Measurements from ENCODE around the gene IMPG1.
"Not testable (repeated sequence)": the region's sequence is repeated elsewhere in the genome, so short reads cannot be mapped to it uniquely, and the experiment has no call there.

IMPG1 gene

DNA sequence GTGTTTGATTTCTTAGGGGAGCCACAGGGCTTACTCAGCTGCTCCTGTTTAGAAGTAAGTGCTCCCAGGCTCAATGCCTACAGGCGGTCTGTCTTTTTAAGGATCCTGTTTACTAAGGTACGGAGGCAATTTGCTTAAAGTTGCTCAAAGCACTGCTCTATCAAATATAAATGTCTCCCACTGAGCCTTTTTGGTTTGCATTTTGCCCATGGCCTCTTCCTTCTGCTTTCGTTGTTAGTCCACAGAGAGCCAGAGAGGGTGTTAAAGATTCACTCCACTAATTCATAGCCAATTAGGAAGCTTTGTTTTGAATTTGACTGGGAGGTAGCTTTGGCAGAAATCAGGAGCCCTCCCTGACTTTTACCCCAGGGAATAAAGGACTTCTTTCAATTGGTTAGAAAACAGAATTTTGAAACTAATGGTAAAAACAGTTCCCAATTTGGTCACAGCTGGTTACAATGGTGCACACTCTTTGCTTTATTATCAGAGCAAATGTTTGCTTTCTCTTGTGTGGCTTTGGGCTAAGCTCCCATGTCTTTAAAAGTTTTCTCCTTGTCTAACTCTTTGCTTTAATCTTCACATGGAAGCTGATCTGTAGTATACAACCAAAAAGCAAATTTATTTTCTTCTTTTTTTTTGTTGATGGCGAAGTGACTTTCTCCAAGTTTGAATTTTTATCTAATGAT lies 126.2 kb downstream of the IMPG1 start:
- no peak for DNase-seq

DNA sequence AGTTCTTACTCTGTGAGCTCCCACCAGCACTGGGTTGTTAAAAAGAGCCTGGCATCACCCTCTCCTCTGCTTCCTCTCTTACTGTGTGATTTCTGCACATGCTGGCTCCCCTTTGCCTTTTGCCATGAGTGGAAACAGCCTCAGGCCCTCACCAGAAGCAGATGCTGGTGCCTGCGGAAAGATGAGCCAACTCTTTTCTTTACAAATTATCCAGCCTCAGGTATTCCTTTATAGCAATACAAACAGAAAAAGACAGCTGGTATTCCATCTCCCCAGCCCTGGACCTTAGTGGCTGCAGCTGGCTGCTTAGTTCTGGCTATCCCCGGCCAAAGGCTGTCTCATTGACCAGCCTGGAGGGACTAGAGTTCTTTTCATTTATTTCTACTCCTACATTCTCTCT lies 129.1 kb downstream of the IMPG1 start:
- DNase-seq, result no peak

DNA sequence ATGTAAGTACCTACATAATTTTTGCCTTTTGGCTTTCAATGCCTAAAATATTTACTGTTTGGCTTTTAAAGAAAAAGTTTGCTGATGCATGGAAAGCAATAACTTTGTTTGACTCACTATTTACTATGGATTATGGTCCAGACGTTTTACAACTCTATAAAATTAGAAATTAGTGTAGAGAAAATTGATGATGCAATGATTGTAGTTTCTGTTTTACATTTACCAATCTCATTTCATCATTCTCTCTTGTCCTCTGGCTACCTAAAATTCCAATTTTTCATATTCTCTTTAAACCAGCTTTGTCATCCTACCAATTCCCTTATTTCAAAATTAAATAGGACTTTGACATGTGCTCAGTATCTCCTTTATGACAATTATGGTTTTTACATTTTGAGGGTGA lies 131.0 kb downstream of the IMPG1 start:
- DNase-seq, result no peak

DNA sequence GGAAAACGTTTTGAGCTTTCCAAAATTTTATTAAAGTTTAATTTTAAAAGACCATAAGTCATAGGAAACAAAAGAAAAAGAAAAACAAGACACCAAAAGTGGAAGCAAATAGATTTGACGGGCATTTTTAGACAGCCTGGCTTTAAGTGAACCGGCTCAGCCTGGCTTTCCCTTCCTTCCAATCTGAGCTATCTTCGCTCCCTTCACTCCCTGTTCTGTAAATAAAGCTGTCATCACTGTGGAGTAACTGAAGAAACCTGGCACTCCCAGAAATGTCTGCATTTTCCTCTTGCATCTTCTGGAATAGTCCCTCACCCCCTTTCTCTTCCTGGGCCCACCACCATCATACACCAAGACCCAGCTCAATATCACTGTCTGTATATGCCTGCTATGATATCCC lies 131.9 kb downstream of the IMPG1 start:
- no peak for DNase-seq

DNA sequence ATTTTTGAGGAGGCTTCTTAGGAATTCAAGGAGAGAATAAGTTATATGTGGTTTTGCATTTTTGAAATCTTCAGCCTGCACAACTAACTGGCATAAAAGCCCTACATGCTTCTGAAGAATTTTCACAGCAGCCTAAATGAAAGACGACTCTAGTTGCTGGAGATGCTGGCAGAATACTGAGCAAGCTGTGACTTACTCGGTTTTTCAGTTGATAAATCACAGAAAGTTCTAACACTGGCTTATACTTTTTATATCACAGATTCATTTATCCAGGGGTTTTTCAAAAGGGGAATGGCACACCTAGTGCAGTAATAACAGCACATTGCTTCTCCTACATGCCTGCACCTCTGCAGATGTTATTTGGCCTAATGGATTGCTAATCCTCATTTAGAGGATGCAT lies 134.6 kb downstream of the IMPG1 start:
- DNase-seq, result no peak

DNA sequence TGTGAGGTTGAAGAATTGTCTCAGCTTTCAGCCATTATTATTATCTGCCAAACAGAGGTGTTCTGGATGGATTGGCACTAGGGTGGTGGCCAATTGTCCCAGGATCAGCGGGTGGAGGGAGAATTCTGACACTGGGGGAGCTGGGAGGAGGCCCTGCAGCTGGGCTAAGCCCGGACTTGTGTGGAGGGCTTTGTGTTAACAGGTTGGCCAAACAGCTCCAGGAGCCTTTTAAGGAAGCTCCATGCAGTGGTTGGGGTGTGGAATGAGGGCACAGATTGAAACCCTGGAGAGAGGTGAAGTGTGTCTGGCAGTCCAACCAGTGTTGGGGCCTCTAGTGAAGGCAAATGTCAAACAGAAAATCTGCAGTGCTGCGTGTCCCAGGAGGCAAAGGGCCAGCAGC lies 135.8 kb downstream of the IMPG1 start:
- DNase-seq, result no peak

DNA sequence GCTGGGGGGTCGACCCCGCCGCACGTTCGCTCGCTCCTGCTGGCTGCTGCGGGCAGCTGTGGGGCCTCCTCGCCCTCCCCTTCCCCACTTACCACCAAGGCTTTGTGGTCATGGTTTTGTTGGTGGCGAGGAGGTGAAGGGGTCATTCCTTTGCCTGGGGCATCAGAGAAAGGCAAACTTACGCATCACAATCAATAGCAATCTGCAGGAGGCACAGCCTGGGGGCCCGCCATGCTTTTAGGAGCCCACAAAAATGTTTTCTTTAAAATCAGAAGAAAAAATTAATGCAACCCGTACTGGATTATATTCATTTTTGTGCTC lies 137.0 kb downstream of the IMPG1 start:
- no peak for DNase-seq

DNA sequence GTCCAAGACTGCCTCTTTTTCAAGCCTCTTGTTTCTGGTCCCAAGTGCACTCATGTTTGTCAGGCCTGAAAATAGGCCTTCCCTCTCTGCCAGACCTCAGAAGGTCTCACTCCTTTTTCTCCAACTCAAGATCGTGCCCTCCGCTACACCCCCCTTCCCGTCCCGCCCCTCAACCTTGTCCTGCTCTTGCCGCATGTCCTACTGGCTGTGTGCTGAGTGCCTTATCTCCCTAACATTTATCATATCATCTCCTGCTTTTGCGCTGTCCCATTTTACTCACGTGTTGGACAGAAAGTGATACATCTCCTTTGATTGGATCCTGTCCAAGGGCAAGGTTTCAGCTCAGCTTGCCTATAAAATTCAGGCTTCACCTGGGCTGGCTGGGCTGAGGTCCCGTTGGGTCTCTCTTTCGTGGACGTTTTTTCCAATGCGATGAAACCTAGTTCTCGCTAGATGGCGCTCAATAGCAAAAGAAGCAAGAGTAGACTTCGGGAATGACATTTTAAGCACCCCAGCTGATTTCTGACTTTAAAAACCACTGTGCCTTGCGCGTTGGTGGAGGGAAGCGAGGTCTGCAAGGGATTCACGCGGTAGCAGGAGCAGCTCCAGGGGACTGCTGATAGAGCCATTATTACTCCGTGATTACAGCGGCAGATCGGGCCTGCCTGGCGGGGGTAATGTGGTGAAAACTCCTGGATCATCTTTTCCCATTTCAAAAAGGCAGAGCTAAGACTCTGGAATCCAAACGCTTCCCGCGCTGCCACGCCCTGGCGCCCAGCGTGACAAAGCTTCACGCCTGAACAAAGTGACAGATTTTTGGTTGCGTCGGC lies 137.6 kb downstream of the IMPG1 start:
- DNase-seq, result peak; percentile 73

DNA sequence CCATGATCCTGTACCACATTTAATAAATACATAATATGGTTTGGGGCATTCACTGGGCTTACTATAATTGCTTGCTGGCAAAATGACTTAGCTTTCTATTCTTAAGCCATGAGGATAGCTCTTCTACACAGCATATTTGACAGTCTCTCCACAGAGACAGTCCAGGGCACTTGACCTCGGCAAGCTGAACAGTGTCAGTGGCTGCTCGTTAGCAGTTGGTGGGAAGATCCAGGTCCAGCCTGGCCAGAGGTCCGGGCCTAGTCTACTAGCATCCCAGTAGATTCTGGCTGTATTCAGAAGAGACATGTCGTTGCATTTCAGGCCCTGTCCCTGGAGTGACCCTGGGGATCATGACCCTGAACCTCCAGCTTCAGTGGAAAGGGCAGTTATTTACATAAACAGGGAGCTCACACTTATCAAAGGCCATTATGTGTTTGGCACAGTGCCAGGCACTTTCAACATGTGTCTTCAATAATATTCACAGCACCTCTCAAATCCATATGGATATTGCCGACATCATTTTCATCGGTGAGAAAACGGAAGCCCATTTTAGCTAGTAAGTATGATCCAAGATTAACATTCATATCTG lies 139.0 kb downstream of the IMPG1 start:
- DNase-seq, result no peak

DNA sequence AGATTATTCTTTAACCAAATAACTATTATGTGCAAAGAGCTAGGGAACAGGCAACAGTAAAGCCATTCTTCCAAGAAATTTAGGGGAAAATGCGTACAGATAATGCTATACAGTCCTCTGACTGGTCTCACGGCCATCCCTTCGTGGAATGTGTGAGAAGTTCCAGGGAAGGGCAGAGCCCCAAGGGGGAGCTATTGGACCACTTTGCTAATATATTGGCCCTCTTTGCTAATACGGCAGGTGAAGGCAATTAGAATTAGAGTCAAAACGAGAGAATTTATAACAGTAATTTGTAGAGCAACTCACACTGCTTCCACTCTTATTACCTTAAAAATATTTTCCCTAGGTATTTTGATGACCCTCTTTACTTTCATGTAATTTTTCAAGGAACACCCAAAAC lies 140.4 kb downstream of the IMPG1 start:
- DNase-seq, result no peak

DNA sequence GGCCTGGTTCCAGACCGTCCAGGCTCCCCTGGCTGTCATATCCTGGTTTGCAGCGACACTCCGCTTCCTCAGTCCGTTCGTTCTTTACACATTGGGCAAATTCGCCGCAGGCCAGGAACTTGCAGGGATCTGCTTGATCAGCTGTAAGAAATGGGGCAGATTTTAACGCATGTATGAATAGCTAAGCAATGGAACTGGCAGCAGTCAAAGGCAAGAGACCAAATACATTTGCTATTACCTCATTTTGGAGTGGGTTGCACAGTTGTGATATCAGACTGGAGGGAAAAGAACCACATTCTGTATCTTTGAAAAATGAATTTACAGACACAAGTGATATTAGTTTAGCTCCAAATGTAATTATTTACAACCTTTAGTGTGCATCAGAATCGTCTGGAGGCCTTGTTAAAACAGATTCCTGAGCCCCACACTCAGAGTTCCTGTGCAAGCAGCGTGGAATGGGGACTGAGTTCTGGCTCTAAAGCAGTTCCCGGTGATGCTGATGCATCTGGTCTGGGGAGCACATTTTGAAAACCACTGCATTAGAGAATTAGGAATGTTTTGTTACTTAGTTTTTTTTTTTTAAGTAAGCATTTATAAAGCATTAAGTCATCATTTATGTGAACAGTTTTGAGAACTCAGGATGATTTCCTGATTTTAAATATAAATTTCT lies 141.3 kb downstream of the IMPG1 start:
- DNase-seq, result no peak

DNA sequence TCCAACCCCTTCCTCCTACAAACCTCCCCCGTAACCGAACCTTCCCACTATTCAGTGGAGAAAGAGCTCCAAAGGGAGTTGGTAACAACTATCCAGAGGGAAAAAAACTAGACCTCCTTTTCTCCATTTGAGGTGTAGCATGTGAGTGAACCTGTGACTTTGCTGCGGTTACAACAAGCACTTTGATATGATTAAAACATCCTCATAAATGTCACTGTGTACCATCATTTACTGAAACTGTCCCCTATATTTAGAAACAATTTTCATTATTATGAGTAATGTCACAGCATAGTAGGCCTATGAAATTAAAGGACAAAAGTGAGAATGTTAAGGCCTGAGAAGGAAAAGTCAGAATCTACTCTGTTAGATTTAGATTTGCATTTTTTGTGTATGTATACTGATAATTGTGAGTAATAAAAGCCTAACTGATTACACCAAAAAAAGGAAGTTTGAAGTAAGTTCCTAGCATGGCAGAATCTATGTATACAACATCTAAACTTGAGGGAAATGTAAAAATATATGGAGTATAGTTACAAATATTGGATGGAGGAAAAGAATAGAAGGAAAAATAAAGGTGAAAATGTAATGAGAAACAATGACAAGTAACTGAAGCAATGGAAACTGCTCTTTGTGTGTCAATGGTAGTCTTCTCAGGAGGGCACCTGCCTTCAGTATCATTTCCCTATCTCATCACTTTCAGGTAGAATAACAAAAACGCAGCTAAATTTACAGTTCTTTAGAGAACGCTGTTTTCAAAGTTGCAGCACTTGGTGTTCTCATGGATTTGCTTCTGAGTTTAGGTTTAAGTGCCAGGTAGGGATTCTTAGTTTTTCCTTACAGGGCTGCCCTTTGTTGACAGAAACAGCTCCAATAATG lies 145.9 kb downstream of the IMPG1 start:
- DNase-seq, result no peak

DNA sequence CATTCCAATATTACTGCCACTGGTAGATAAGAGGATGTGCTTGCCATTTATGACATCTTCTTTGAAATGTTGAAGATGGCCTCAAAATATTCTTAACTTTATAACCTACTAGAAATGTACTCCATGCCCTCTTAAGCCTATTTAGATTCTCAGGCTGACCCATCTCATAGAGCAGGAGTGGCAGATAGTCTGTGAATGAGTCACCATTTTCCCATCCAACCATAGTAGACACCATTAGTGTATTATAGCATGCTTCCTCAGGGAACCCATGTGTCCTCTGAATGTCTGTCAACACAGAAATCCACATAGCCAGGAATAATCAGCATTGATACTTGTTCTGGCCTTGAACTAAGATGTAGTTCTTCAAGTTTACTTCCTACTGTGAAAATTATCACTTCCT lies 150.2 kb downstream of the IMPG1 start:
- DNase-seq, result no peak

DNA sequence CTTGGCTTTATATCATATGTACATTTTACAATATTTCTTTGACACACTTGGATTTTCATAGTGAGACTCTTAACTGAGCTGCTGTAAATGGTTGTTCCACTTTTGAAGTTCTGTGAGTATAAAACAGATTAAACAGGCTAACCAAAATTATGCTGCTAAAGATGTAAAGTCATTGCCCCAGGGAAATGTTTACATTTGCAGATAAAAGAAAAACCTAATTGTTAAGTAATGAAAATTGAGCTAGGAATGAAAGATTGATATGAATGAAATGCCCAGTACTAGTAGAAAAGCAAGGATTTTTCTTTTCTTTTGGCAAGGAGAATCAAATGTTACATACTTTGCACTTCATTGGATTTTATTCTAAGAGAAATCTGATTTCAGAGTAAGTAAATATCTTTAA lies 159.4 kb downstream of the IMPG1 start:
- no peak for DNase-seq

DNA sequence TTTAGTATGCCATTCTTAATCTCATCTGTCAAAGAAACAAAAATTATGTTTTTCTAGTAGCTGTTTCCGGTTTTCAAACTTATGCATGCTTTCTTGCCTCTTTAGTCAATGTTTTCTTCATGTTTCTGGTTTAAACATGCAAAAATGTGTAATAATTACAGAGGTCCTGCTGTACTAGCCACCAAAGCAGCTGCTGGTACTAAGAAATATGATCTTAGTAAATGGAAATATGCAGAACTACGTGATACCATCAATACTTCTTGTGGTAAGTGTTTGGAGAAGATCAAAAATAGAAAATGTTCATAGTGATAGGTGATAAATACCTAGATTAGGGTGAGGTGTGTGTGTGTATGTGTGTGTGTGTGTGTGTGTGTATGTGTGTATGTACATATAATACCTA lies 165.0 kb downstream of the IMPG1 start:
- no peak for DNase-seq

DNA sequence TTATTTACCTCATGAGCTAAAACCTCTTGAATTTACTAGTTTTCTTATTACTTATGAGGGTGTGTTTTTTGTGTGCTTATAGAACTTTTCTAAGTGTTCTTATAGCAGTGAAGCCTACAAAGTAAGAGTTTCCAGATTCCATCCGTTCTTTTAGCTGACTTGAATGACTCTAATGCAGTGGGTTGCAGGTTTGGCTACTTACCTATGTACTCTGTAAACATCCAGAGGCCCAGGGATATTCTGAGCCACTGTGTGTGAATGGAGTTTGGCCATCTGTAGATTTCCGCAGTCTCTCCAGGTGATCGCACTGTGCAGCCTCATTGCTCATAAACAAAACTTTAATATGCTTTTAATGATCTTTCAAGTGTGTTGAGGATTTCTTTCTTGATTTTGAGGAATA lies 165.6 kb downstream of the IMPG1 start:
- DNase-seq, result no peak

DNA sequence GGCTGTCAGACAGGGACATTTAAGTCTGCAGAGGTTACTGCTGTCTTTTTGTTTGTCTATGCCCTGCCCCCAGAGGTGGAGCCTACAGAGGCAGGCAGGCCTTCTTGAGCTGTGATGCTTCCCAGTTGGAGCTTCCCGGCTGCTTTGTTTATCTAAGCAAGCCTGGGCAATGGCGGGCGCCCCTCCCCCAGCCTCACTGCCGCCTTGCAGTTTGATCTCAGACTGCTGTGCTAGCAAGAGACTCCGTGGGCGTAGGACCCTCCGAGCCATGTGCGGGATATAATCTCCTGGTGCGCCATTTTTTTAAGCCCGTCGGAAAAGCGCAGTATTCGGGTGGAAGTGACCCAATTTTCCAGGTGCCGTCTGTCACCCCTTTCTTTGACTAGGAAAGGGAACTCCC lies 167.3 kb downstream of the IMPG1 start:
- peak; percentile 41 for DNase-seq

DNA sequence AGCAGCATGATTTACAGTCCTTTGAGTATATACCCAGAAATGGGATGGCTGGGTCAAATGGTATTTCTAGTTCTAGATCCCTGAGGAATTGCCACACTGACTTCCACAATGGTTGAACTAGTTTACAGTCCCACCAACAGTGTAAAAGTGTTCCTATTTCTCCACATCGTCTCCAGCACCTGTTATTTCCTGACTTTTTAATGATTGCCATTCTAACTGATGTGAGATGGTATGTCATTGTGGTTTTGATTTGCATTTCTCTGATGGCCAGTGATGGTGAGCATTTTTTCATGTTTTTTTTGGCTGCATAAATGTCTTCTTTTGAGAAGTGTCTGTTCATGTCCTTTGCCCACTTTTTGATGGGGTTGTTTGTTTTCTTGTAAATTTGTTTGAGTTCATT lies 172.2 kb downstream of the IMPG1 start:
- DNase-seq, result not testable (repeated sequence)

DNA sequence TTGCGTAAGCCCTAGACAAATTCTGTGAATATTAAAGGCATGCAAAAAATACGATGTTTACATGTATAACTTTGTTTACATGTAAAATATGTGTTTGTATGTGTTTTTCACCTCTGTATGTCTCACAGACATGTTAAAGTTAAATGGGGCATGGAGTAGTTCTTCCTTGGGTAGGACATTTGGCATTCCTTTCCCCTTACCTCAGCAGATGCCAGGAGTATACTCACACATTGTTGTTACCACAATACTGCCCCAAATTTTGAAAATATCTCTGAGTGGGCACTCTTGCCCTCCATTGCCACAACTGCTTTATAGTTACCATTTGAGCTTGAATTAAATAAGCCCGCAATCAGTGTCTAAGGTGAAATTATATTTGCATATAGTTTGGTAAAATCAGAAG lies 175.9 kb downstream of the IMPG1 start:
- DNase-seq, result no peak

DNA sequence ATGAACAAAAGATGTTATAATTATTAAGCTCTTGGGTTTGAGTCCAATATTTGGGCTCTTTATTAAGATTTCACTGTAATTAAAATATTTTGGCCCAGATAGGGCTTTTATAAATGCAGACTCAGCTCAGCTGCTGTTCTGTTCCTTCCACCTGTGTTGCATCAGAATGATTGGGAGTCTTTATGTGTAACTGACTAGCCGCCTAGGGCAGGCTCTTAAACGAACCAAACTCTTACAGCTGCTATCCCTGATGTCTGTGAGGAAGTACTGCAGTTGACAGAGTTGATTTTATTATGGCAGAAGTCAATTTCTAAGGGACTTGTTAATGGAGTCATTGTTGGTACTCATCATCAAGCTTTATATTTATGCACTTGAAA lies 178.7 kb downstream of the IMPG1 start:
- DNase-seq, result no peak

DNA sequence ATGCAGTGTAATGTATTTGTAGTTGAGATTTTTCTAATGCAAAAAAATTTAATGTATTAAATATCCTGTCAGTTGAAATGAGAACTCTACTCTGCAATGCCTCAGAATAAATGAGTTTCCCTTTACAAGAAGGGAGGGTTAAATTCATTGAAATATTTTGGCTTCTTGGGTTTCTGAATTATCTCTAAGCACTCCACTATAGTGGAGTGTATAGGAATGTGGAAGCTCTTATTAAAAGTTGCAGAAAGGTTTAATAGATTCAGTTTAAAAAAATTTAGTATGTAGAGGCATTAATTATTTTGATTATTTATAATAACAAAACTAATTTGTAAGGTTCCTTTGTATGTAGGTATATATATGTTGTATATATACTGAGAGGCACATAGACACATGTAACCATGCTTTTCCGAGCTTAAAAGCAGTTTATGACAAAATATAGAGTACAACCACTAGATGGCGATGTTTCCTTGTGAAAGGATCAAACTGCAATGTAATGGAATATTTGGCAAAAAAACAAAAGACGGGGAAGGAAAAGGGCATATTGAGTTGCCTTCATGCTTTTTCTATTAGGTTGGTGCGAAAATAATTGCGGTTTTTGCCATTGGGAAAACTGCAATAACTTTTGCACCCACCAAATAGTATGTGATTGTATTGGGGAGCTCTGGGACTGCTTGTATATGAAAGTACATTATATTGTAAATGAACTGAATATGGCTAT lies 179.2 kb downstream of the IMPG1 start:
- peak; percentile 88 for DNase-seq

DNA sequence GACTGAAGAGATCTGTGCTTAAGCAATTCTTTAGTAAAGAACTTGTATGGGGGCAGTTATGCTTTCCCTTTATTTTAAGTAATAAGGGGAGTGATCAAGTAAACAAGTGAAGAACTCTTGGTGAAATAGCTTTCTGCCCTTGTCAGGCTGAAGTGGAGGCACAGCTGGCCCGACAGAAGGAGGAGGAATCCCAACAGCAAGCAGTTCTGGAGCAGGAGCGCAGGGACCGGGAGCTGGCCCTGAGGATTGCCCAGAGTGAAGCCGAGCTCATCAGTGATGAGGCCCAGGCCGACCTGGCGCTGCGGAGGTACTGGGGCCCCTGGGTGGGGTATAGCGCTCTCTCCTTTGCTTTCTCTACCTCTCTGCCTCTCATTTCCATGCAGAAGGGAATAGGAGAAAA lies 180.1 kb downstream of the IMPG1 start:
- DNase-seq, result no peak

Data from NCI-H2171 treated with DMSO at 0.1 percent for 48 hours (cell line).